Glutamatergic neuron (in vitro differentiated cells): ENCODE results near the gene NYNRIN. TPM values are rescaled to one million over a fixed set of nuclear protein-coding genes. Genes with fewer than 3 reads are reported as not detected.

Source experiments
- DNase-seq: peaks from one replicate; pipeline ENCODE4 v3.0.0; 2022
- H3K27ac Mint-ChIP-seq: one replicate; pipeline ENCODE4 v1.8.0; 2020; ENCODE audit warnings: mild to moderate bottlenecking, mixed read lengths, inconsistent platforms; ENCODE audit not compliant: unreplicated experiment
- H3K27me3 Mint-ChIP-seq: one replicate; pipeline ENCODE4 v1.8.0; 2020; ENCODE audit warnings: mild to moderate bottlenecking, moderate library complexity, mixed read lengths, inconsistent platforms; ENCODE audit not compliant: unreplicated experiment
- H3K36me3 Mint-ChIP-seq: one replicate; pipeline ENCODE4 v1.8.0; 2020; ENCODE audit warnings: mild to moderate bottlenecking, mixed read lengths, inconsistent platforms; ENCODE audit not compliant: unreplicated experiment
- H3K4me1 Mint-ChIP-seq: one replicate; pipeline ENCODE4 v1.8.0; 2020; ENCODE audit warnings: mild to moderate bottlenecking, low read depth, mixed read lengths, inconsistent platforms; ENCODE audit not compliant: unreplicated experiment
- H3K4me3 Mint-ChIP-seq: one replicate; pipeline ENCODE4 v1.8.0; 2020; ENCODE audit warnings: mild to moderate bottlenecking, mixed read lengths, inconsistent platforms; ENCODE audit not compliant: unreplicated experiment
- H3K9me3 Mint-ChIP-seq: one replicate; pipeline ENCODE4 v1.8.0; 2020; ENCODE audit warnings: mild to moderate bottlenecking, moderate library complexity, mixed read lengths, inconsistent platforms; ENCODE audit not compliant: unreplicated experiment
- CTCF ChIP-seq: fragments of 200-600 bp; sonication (generic); IDR thresholded peaks from one replicate; pipeline ENCODE4 v1.5.0; 2021; ENCODE audit not compliant: partially characterized antibody, unreplicated experiment
- total RNA-seq: library from RNA; stranded (reverse); fragmentation: NEBNext Ultra II Directional; extraction: Animal tissue kit (Norgen Biotek cat#: 25700); gene quantifications from one replicate; pipeline ENCODE4 v1.2.1, GENCODE V29; 2021; ENCODE audit not compliant: unreplicated experiment

The NYNRIN gene
- total RNA-seq, 1 donor from 2014 or later: 33.5 TPM

DNA sequence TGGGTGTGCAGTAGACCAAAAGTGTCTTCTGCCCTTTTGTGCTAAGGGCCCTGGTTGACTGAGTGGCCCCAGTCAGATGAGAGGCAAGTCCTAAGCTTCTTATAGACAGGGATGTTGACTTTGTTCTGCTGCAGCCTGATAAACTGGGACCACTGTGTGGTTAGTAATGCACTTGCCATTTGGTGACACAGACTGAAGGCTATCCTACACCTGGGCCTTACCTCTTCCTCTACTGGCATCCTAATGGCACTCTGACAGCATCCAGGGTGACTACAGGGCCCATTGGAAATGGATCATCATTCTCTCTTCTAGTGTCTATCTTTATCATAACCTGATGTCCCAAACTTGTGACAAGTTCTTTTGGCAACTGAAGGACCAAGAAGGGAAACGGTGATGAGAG lies 40.5 kb downstream of the NYNRIN start:
- peaks cover 10% of the 10 kb centered on the region for H3K4me1 Mint-ChIP-seq
- no peaks in the 10 kb centered on the region for H3K36me3 Mint-ChIP-seq
- no peak overlapping the region for H3K4me3 Mint-ChIP-seq
- H3K27me3 Mint-ChIP-seq: peaks cover 16% of the 10 kb centered on the region
- TF ChIP-seq CTCF: no peak
- DNase-seq: no peak
- no peak overlapping the region for H3K27ac Mint-ChIP-seq
- H3K9me3 Mint-ChIP-seq: peaks cover 14% of the 10 kb centered on the region

GRCh38 chr14:24439830-24440605 lies 41.2 kb downstream of the NYNRIN start:
- Mint-ChIP-seq H3K4me3 (no peak overlapping the region), H3K9me3 (peaks cover 14% of the 10 kb centered on the region), H3K27ac (no peak overlapping the region), H3K27me3 (peaks cover 14% of the 10 kb centered on the region), H3K36me3 (no peaks in the 10 kb centered on the region), H3K4me1 (peaks cover 10% of the 10 kb centered on the region)
- DNase-seq: no peak
- no peak for TF ChIP-seq CTCF

DNA sequence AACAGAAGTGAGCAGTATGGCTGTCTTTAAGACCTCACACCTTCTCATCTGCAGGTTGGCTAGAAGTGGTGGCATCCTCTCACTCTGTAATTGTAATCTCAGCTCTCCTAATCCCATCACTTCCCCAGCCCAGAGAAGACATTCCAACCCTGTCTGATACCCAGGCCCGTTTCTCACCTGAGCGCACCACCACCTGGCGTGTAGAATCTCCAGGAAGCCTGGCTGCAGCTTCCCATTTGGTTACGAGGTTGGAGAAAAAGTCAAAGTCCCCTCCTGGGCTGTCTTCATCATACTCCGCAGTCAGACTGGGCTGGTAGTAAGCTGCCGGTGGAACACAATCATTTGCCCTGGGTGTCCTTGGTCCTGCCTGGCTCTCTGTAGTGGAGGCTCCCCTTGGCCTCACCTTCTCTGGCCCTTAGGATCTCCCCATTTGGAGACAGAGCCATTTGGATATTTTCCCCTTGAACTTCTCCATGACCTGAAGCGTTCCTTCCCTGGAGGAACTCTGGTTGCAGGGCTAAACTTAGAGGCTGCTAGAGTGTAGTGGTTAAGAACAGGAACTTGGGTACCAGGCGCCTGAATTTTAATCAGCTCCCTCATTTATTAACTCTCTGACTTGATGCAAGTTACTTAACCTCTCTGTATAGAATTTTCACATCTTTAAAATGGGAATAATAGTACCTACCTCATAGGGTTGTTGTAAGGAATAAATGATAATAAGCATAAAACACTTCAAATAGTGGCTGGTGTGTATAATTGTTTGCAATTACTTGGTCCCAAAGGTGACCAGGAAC lies 42.0 kb downstream of the NYNRIN start:
- no peak overlapping the region for H3K27ac Mint-ChIP-seq
- H3K4me1 Mint-ChIP-seq: peaks cover 10% of the 10 kb centered on the region
- H3K4me3 Mint-ChIP-seq: peak overlapping the region; percentile 91
- H3K36me3 Mint-ChIP-seq: no peaks in the 10 kb centered on the region
- DNase-seq: no peak
- H3K9me3 Mint-ChIP-seq: peaks cover 14% of the 10 kb centered on the region
- H3K27me3 Mint-ChIP-seq: peaks cover 14% of the 10 kb centered on the region
- TF ChIP-seq CTCF: no peak

GRCh38 chr14:24441485-24441884 lies 42.7 kb downstream of the NYNRIN start:
- Mint-ChIP-seq H3K4me1 (peaks cover 10% of the 10 kb centered on the region), H3K27me3 (peaks cover 14% of the 10 kb centered on the region), H3K36me3 (no peaks in the 10 kb centered on the region), H3K9me3 (peaks cover 14% of the 10 kb centered on the region), H3K4me3 (peak overlapping the region; percentile 91), H3K27ac (peak overlapping the region; percentile 99)
- no peak for TF ChIP-seq CTCF
- DNase-seq: no peak

DNA sequence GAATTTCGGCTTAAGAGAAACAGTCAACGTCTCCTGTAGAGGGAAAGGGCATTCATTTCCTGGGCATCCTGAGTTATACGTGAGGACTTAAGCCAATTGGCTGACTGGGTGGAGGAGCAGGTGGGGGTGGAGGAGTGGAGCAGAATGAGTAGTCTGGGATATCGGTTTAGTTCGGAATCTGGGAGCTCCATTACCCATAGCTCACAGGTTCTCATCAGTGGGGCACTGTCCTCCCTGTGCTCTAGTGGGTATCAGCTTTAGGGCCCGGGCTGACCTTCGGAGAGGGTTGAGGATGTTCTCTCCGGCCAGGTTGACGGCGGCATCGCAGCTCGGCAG lies 43.1 kb downstream of the NYNRIN start:
- H3K36me3 Mint-ChIP-seq: no peaks in the 10 kb centered on the region
- no peak for TF ChIP-seq CTCF
- H3K9me3 Mint-ChIP-seq: peaks cover 14% of the 10 kb centered on the region
- peaks cover 7% of the 10 kb centered on the region for H3K4me1 Mint-ChIP-seq
- peak overlapping the region; percentile 99 for H3K27ac Mint-ChIP-seq
- peak overlapping the region; percentile 91 for H3K4me3 Mint-ChIP-seq
- DNase-seq: no peak
- peaks cover 14% of the 10 kb centered on the region for H3K27me3 Mint-ChIP-seq
